Astrocyte of the spinal cord (primary cell): ENCODE measurements around the gene TCF12.

ENCODE experiments used
- DNase-seq: peaks from one replicate; pipeline ENCODE4 v3.0.0; 2011; ENCODE audit warnings: low read depth, low spot score
- H3K4me3 ChIP-seq: 2 replicates; pipeline ENCODE4 v1.5.1; 2011; ENCODE audit warnings: low read depth, mild to moderate bottlenecking, low read length, moderate library complexity
- in situ Hi-C: cut with HindIII; loops from 2 replicates; pipeline ENCODE4 v1.10.0; 2017; ENCODE audit warnings: low sequenced_read_pairs
- TF ChIP-seq, protein P1 (sequence below): IDR thresholded peaks from 2 replicates; pipeline ENCODE4 v1.5.1; 2012; ENCODE audit warnings: low read depth, mild to moderate bottlenecking, low read length, inconsistent platforms

Gene TCF12

DNA sequence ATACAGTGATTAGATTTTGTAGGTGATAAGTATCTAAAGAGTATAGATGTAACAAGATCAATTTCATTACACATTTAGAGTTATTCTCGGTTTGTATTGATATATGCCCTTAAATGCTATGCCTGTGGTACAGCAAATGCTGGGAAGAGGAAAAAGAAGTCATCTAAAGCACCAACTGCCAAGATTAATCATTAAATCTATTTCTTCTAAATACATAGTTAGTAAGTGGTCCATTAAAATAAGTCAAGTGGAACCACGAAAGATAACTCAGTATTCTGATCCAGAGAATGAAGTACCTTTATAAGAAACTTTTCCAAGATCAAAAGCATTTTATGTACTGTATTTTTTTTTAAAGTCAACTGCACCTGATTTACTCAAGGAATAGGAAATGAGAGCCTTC, 315.7 kb downstream of the TCF12 start:
- in situ Hi-C loops: no loop called here
- H3K4me3 ChIP-seq: no peak overlapping the region
- TF ChIP-seq, protein P1, sequence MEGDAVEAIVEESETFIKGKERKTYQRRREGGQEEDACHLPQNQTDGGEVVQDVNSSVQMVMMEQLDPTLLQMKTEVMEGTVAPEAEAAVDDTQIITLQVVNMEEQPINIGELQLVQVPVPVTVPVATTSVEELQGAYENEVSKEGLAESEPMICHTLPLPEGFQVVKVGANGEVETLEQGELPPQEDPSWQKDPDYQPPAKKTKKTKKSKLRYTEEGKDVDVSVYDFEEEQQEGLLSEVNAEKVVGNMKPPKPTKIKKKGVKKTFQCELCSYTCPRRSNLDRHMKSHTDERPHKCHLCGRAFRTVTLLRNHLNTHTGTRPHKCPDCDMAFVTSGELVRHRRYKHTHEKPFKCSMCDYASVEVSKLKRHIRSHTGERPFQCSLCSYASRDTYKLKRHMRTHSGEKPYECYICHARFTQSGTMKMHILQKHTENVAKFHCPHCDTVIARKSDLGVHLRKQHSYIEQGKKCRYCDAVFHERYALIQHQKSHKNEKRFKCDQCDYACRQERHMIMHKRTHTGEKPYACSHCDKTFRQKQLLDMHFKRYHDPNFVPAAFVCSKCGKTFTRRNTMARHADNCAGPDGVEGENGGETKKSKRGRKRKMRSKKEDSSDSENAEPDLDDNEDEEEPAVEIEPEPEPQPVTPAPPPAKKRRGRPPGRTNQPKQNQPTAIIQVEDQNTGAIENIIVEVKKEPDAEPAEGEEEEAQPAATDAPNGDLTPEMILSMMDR: no peak
- DNase-seq: no peak

DNA sequence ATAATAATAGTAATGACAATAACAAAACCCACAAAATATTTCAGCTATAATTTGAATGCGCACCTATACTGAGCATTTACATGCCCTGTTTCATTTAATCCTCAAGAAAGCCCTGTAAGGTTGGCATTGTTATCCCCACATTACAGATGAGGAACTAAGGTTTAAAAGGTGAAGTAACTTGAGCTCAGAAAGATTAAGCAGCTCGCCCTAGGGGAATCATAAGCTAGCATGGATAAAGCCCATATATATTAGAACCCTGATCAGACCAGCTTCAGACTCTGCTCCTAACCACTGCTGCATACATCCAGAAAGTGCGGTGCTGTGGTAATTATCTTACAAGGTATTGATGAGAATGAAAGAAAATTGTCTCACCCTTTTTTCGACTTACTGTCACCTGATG, 316.7 kb downstream of the TCF12 start:
- in situ Hi-C loops: no loop called here
- DNase-seq: no peak
- TF ChIP-seq, protein P1: no peak
- H3K4me3 ChIP-seq: no peak overlapping the region

DNA sequence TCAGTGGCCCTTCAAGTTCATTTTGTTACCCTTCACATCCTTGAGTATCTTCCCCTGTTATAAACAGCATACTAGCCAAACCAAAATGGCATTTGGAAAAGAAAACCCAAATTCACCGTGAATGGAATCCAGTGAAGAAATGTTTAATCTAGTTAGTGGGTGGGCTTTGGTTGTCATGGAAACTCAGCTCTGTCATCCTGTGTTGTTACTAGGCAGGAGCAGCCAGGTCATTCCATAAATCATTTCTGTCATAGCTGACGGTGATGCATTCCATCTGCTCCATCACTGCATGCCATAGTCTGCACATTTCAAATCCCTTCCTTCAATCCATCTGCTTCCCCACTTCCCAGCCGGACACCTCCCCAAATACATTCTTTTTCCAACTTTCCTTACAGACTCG, 317.4 kb downstream of the TCF12 start:
- H3K4me3 ChIP-seq: no peak overlapping the region
- DNase-seq: peak; percentile 66
- in situ Hi-C loops: no loop called here
- TF ChIP-seq, protein P1: no peak

DNA sequence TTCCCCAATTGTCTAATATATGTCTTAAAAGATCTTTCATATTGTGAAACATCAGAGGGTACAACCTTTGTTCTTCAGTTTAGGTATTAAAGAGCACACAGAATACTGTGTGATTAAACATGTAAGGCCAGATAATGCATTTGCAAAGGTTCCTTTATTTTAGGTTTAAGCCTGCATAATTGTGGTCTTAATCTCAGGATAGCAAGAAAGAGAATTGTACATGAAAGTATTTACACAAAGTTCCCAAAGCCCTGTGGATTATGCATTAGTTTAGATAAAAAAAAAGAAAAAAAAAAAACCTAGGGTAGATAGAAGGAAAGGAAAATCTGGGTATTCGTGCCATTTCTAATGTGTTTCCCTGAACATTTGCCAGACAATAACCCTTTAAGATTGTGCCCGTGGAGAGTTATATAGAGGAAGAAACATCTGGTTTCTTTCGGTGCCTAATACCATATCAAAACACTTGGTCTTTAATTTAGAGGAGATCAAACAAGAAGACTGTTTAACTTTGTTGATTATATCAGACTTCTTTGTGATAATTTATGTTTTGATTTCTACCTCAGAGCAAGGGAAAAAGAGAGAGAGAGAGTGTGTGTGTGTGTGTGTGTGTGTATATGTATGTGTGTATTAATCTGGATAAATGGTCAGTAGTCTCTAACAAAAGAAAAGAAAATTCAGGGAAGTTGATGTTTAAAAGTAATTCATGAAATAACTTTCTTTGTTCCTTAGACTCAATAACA, 318.3 kb downstream of the TCF12 start:
- no peak overlapping the region for H3K4me3 ChIP-seq
- DNase-seq: no peak
- TF ChIP-seq, protein P1: no peak
- in situ Hi-C loops: no loop called here

DNA sequence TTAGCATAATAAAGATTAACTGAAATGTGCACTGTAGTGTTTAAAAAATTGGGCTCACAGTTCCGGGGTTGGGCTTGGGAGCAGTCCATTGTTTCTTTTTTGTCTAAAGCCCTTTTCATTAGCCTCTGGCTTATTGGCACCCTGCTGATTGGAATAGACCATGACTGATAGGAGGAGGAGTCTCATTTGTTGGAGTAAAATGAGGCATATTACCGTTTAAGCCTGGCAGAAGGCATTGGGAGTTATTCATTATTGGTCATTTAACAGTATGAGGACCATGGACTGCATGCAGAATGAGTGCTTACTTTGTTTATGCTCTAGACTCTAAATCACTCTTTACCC, 318.8 kb downstream of the TCF12 start:
- H3K4me3 ChIP-seq: no peak overlapping the region
- in situ Hi-C loops: no loop called here
- TF ChIP-seq, protein P1: no peak
- no peak for DNase-seq

DNA sequence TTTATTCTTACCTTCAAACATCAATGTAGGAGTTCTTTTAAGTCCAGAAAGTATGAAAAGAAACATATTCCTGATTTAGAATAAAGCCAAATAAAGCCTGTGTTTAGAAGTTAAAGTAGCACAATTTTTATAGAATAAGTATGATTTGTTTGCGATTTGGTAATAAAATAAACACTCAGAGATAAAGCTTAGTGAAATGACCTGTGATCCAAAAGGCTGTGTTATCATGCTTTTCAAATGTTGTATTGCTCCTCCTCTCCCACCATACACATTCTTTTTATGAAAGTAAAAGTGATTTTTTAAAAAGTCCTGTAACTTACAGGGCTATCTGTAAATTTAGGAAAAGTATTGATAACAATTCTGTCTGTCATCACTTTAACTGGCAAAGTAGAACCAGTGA, 319.2 kb downstream of the TCF12 start:
- no peak for DNase-seq
- in situ Hi-C loops: no loop called here
- H3K4me3 ChIP-seq: no peak overlapping the region
- TF ChIP-seq, protein P1: no peak
